HG03342 (cell line): ENCODE data around the gene S100A13.
"Not testable (repeated sequence)": the region's sequence is repeated elsewhere in the genome, so short reads cannot be mapped to it uniquely, and the experiment has no call there.

Experiments
- ATAC-seq: cut with Tn5 transposase; IDR thresholded peaks from one replicate; pipeline ENCODE4 v1.9.1; 2021; ENCODE audit warnings: mild to moderate bottlenecking, moderate library complexity; ENCODE audit not compliant: unreplicated experiment

The S100A13 gene

GRCh38 chr1:153608742-153609584 lies 18.3 kb downstream of the S100A13 start:
- no peak for ATAC-seq

GRCh38 chr1:153608089-153608682 lies 19.1 kb downstream of the S100A13 start:
- ATAC-seq = no peak

GRCh38 chr1:153607381-153607780 lies 19.9 kb downstream of the S100A13 start:
- ATAC-seq = no peak

GRCh38 chr1:153606194-153606593 lies 21.1 kb downstream of the S100A13 start:
- ATAC-seq = no peak

DNA sequence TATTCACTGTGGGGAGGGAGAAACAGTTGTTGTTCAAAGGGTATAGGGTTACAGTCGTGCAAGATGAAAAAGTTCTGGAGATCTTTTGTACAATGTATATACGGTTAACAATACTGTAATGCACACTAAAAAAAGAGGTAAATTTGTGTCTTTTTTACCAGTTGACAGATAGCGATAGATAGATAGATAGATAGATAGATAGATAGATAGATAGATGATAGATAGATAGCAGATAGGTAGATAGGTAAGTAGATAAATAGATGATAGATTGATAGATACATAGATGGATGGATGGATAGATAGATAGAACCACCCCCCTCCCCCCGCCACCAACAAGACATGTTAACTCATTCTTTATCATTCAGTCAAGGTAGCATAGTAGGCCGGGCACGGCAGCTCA lies 24.6 kb downstream of the S100A13 start:
- ATAC-seq = no peak

GRCh38 chr1:153599847-153600246 lies 27.5 kb downstream of the S100A13 start:
- ATAC-seq = no peak

- peak; percentile 98 for ATAC-seq
Measured at GRCh38 chr1:153598309-153599172, 28.8 kb downstream of the S100A13 start.

DNA sequence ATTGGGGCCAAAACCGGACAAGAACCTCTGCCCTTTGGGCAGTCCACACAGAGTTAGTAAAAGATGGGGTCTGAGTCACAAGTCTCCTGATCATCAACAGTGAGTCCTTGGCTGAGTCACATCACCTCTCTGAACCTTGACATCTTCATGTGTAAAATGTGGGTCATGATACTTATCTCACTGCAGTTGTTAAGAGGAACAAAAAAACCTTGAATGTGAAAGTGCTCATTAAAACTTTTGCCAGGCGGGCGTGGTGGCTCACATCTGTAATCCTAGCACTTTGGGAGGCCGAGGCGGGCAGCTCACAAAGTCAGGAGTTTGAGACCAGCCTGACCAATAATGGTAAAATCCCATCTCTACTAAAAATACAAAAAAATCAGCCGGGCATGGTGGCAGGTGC lies 30.1 kb downstream of the S100A13 start:
- ATAC-seq = no peak

DNA sequence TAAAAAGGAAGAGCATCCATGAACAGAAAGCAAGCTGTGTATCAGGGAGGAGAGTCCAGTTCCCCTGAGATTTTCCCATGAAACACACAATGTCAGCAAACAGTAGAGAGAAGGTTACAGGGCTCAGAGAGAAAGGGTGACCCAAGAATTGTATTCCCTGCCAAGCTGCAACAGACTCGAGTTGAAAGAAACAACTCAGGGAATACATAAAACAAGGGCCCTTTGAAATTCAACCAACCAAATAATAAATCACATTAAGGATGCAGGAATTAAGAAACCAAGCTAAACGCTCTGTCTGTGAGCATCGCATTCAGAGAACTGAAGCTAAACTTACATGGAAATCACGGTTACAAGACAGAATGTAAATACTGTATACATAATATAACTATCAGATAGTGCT lies 34.6 kb downstream of the S100A13 start:
- no peak for ATAC-seq

DNA sequence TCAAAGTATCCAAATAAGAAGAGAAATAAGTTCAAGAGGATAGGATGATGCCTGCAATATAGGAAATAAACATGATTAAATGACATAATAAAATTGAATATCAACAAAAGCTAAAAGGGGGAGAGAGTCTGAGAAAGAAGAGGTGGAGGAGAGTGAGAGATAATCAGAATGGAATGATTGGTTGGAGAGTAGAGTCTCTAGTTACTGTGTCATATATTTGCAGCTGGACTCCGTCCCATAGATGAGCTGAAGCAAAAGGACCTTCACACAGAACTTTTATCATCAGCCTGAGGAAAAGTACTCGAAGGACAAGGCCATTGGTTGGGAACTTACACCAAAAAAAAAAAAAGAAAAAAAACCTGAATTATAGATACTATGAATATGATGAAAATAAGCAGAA lies 38.8 kb downstream of the S100A13 start:
- no peak for ATAC-seq

DNA sequence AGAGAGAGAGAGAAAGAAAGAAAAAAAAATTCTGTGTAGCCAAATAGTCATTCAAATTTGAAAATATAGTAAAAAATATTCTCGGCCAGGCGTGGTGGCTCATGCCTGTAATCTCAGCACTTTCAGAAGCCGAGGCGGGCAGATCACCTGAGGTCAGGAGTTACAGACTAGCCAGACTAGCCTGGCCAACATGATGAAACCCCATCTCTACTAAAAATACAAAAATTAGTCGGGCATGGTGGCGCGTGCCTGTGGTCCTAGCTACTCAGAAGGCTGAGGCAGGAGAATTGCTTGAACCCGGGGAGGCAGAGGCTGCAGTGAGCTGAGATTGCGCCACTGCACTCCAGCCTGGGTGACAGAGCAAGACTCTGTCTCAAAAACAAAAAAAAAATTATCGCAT lies 39.3 kb downstream of the S100A13 start:
- not testable (repeated sequence) for ATAC-seq

DNA sequence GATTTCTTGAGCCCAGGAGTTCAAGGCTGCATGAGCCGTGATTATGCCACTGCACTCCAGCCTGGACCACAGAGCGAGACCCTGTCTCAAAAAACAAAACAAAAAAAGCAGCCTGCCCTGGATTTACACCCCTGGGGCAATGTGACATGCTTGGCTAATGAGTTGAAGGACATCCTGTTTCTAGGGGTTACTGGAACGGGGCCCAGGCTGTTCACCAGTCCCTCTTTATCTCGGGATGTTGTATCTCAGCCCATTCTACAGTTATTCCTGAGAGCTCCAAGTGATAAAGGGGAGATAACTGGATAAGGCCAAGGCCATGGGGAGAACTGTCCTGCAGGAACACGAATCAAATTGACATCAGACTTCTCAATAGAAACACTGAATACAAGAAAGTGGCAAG lies 40.0 kb downstream of the S100A13 start:
- ATAC-seq = no peak

- no peak for ATAC-seq
Measured at GRCh38 chr1:153586347-153586746, 41.0 kb downstream of the S100A13 start.

- no peak for ATAC-seq
Measured at GRCh38 chr1:153585006-153585405, 42.3 kb downstream of the S100A13 start.

- ATAC-seq = no peak
Measured at GRCh38 chr1:153583976-153584375, 43.3 kb downstream of the S100A13 start.

DNA sequence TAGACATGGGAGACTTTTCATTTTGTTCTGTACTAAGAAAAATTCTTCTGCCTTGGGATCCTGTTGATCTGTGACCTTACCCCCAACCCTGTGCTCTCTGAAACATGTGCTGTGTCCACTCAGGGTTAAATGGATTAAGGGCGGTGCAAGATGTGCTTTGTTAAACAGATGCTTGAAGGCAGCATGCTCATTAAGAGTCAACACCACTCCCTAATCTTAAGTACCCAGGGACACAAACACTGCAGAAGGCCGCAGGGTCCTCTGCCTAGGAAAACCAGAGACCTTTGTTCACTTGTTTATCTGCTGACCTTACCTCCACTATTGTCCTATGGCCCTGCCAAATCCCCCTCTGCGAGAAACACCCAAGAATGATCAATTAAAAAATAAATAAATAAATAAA lies 43.8 kb downstream of the S100A13 start:
- not testable (repeated sequence) for ATAC-seq

- ATAC-seq = not testable (repeated sequence)
Measured at GRCh38 chr1:153582836-153583235, 44.5 kb downstream of the S100A13 start.

- no peak for ATAC-seq
Measured at GRCh38 chr1:153578936-153579335, 48.4 kb downstream of the S100A13 start.

DNA sequence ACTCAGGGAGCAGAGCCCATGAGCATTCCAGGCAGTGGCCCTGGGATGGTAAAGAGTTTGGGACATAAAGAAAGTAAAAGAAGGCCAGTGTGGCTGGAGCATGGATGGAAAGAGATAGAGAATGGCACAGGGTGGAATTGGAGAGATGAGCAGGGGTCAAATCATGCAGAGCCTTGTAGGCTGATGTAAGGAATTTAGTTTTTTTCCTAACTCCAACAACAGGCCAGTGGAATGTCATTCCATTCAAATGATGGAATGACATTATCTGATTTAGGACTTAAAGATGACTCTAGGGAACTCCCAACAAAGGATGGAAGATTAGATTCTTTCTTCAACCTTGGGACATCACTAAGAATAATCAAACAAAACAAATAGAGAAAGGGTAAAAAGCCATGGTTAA lies 48.8 kb downstream of the S100A13 start:
- ATAC-seq = no peak

GRCh38 chr1:153577624-153578051 lies 49.7 kb downstream of the S100A13 start:
- no peak for ATAC-seq

DNA sequence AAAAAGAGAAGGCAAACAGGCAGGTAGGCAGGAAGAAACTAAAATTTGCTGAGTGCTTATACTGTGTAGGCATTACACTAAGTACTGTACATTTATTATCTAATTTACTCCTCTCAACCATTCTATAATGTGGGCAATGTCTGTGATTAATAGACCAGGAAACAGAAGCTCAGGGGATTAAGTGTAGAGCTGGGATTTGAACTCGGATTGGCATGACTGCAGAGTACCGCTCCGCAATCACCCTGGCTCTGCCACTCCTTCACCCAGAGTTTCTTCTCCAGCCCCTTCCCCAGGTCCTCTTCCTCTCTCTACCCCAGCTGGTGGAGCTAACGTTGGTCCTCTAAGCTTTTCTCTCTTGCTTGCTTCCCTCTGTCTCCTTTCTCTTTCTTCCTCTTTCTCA lies 50.2 kb downstream of the S100A13 start:
- no peak for ATAC-seq
